ENCODE results near the gene NR1D1. TPM values are rescaled to one million over a fixed set of nuclear protein-coding genes. Genes with fewer than 3 reads are reported as not detected.
A peak's percentile ranks its signal among the peaks of the same experiment; 100 is the strongest.

Gene NR1D1
- total and polyA plus RNA-seq, 2 of the 13 experiments (the other 11 are each of a cell fraction or from before 2014, with no cell fraction given): 2.1 to 2.7 TPM

DNA sequence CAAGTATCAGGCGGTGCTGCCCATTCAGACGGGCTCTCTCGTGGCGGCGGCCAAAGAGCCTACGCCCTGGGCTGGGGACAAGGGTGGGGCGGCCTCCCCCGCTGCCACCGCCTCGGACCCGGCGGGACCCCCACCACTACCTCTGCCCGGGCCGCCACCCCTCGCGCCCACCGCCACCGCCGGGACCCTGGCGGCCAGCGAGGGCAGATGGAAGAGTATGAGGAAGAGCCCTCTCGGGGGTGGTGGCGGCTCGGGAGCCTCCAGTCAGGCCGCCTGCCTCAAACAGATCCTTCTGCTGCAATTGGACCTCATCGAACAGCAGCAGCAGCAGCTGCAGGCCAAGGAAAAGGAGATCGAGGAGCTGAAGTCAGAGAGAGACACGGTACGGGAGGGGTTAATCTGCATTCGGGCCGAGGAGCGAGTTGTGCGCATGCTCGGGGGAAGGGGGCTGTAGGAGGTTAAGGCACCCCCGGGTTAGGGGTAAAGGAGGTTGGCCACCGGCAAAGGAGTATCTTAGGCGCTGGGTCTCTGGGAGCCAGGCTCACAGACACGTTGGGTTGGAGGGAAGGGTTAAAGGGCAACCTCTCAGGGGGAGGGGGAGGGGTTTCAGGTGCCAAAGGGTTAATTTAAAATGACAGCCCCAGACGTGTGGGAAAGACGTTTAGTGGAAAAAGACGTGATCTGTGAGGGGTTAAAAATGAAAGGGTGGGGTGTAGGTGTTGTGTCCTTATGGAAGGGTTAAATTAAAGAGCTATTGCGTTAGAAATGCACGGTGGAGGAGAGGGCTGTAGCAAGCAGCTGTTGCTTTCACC, 22.8 kb upstream of the NR1D1 start (continued):
- TF ChIP-seq, protein P1, sequence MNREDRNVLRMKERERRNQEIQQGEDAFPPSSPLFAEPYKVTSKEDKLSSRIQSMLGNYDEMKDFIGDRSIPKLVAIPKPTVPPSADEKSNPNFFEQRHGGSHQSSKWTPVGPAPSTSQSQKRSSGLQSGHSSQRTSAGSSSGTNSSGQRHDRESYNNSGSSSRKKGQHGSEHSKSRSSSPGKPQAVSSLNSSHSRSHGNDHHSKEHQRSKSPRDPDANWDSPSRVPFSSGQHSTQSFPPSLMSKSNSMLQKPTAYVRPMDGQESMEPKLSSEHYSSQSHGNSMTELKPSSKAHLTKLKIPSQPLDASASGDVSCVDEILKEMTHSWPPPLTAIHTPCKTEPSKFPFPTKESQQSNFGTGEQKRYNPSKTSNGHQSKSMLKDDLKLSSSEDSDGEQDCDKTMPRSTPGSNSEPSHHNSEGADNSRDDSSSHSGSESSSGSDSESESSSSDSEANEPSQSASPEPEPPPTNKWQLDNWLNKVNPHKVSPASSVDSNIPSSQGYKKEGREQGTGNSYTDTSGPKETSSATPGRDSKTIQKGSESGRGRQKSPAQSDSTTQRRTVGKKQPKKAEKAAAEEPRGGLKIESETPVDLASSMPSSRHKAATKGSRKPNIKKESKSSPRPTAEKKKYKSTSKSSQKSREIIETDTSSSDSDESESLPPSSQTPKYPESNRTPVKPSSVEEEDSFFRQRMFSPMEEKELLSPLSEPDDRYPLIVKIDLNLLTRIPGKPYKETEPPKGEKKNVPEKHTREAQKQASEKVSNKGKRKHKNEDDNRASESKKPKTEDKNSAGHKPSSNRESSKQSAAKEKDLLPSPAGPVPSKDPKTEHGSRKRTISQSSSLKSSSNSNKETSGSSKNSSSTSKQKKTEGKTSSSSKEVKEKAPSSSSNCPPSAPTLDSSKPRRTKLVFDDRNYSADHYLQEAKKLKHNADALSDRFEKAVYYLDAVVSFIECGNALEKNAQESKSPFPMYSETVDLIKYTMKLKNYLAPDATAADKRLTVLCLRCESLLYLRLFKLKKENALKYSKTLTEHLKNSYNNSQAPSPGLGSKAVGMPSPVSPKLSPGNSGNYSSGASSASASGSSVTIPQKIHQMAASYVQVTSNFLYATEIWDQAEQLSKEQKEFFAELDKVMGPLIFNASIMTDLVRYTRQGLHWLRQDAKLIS (CRISPR knock-in tag; IDR thresholded peaks at IDR 0.05): no peak
- TF ChIP-seq NFYB (CRISPR knock-in tag; IDR thresholded peaks at IDR 0.05): no peak
- no peak for TF ChIP-seq ARID5B (CRISPR knock-in tag; IDR thresholded peaks at IDR 0.05)
- TF ChIP-seq PBX2 (CRISPR knock-in tag; IDR thresholded peaks at IDR 0.05): no peak
- no peak for TF ChIP-seq DDIT3 (CRISPR knock-in tag; IDR thresholded peaks at IDR 0.05)
- no peak for TF ChIP-seq ELF1 (CRISPR knock-in tag; IDR thresholded peaks at IDR 0.05)
- no peak for TF ChIP-seq U2AF2 (IDR thresholded peaks at IDR 0.05; ENCODE audit: low read depth, low read length)
- no peak; the same call in 1 of the 2 replicates for TF ChIP-seq CAMTA2 (CRISPR knock-in tag; IDR thresholded peaks at IDR 0.05; ENCODE audit: borderline replicate concordance)
- TF ChIP-seq MED8 (CRISPR knock-in tag; IDR thresholded peaks at IDR 0.05; ENCODE audit: insufficient replicate concordance): no peak
- peak; percentile 57 for TF ChIP-seq ZNF883 (CRISPR knock-in tag; IDR thresholded peaks at IDR 0.05; ENCODE audit: not compliant biosample characterization)
- TF ChIP-seq USF2 (IDR thresholded peaks at IDR 0.05; ENCODE audit: low read depth, low read length): no peak
- TF ChIP-seq USF2 (CRISPR knock-in tag; IDR thresholded peaks at IDR 0.05; ENCODE audit: borderline replicate concordance): no peak
- TF ChIP-seq, protein P2, sequence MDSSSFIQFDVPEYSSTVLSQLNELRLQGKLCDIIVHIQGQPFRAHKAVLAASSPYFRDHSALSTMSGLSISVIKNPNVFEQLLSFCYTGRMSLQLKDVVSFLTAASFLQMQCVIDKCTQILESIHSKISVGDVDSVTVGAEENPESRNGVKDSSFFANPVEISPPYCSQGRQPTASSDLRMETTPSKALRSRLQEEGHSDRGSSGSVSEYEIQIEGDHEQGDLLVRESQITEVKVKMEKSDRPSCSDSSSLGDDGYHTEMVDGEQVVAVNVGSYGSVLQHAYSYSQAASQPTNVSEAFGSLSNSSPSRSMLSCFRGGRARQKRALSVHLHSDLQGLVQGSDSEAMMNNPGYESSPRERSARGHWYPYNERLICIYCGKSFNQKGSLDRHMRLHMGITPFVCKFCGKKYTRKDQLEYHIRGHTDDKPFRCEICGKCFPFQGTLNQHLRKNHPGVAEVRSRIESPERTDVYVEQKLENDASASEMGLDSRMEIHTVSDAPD (CRISPR knock-in tag; IDR thresholded peaks at IDR 0.05): peak; percentile 67
- no peak for TF ChIP-seq ZNF263 (CRISPR knock-in tag; IDR thresholded peaks at IDR 0.05)
- no peak for TF ChIP-seq ZNF343 (CRISPR knock-in tag; IDR thresholded peaks at IDR 0.05)
- TF ChIP-seq TEAD2 (CRISPR knock-in tag; IDR thresholded peaks at IDR 0.05): 0 out of 2 replicates have a peak, but pooled peaks have one; percentile 46
